Measurements from ENCODE around the gene TRERF1.
"Not testable (repeated sequence)": the region's sequence is repeated elsewhere in the genome, so short reads cannot be mapped to it uniquely, and the experiment has no call there.

The TRERF1 gene

GRCh38 chr6:42451333-42452170 lies at the start of gene TRERF1:
Gene TRERF1, minus strand, starts transcription at chr6:42451926. Its CDS starts 182,336 bp downstream, at chr6:42269590.
- in situ Hi-C loops (cut with HindIII; ENCODE audit: low pct_unique_long_range_greater_than_20kb, low sequenced_read_pairs), result no loop called here
- peak in 1 of 2 experiments; percentile 93 for DNase-seq (ENCODE audit: low read depth in 1 of 2, low spot score in 1 of 2)
- no peak for TF ChIP-seq JUND (IDR thresholded peaks at IDR 0.05; ENCODE audit: low read depth)

- in situ Hi-C loops (cut with HindIII; ENCODE audit: low pct_unique_long_range_greater_than_20kb, low sequenced_read_pairs), result no loop called here
- no peak for TF ChIP-seq JUND (IDR thresholded peaks at IDR 0.05; ENCODE audit: low read depth)
Observed at GRCh38 chr6:42498473-42499128, 46.9 kb upstream of the TRERF1 start.

GRCh38 chr6:42493914-42494539 lies 42.3 kb upstream of the TRERF1 start:
- in situ Hi-C loops (cut with HindIII; ENCODE audit: low pct_unique_long_range_greater_than_20kb, low sequenced_read_pairs), result no loop called here
- no peak for DNase-seq (ENCODE audit: low read depth in 1 of 2, low spot score in 1 of 2)
- TF ChIP-seq JUND (IDR thresholded peaks at IDR 0.05; ENCODE audit: low read depth), result no peak

More at GRCh38 chr6:42498473-42499128, 46.9 kb upstream of the TRERF1 start:
- DNase-seq (ENCODE audit: low read depth in 1 of 2, low spot score in 1 of 2), result no peak

- DNase-seq (ENCODE audit: low read depth in 1 of 2, low spot score in 1 of 2), result no peak
- in situ Hi-C loops (cut with HindIII; ENCODE audit: low pct_unique_long_range_greater_than_20kb, low sequenced_read_pairs), result no loop called here
- TF ChIP-seq JUND (IDR thresholded peaks at IDR 0.05; ENCODE audit: low read depth), result no peak
Observed at GRCh38 chr6:42488129-42488528, 36.4 kb upstream of the TRERF1 start.

GRCh38 chr6:42484261-42484660 lies 32.5 kb upstream of the TRERF1 start:
- TF ChIP-seq JUND (IDR thresholded peaks at IDR 0.05; ENCODE audit: low read depth), result no peak
- in situ Hi-C loops (cut with HindIII; ENCODE audit: low pct_unique_long_range_greater_than_20kb, low sequenced_read_pairs), result no loop called here

GRCh38 chr6:42482174-42482573 lies 30.4 kb upstream of the TRERF1 start:
- TF ChIP-seq JUND (IDR thresholded peaks at IDR 0.05; ENCODE audit: low read depth), result no peak
- no peak for DNase-seq (ENCODE audit: low read depth in 1 of 2, low spot score in 1 of 2)
- in situ Hi-C loops (cut with HindIII; ENCODE audit: low pct_unique_long_range_greater_than_20kb, low sequenced_read_pairs), result no loop called here

More at GRCh38 chr6:42484261-42484660, 32.5 kb upstream of the TRERF1 start:
- no peak for DNase-seq (ENCODE audit: low read depth in 1 of 2, low spot score in 1 of 2)

GRCh38 chr6:42471714-42472113 lies 20.0 kb upstream of the TRERF1 start:
- TF ChIP-seq JUND (IDR thresholded peaks at IDR 0.05; ENCODE audit: low read depth), result no peak
- DNase-seq (ENCODE audit: low read depth in 1 of 2, low spot score in 1 of 2), result no peak
- in situ Hi-C loops (cut with HindIII; ENCODE audit: low pct_unique_long_range_greater_than_20kb, low sequenced_read_pairs), result no loop called here

- no peak for DNase-seq (ENCODE audit: low read depth in 1 of 2, low spot score in 1 of 2)
- TF ChIP-seq JUND (IDR thresholded peaks at IDR 0.05; ENCODE audit: low read depth), result no peak
- in situ Hi-C loops (cut with HindIII; ENCODE audit: low pct_unique_long_range_greater_than_20kb, low sequenced_read_pairs), result no loop called here
Observed at GRCh38 chr6:42471142-42471541, 19.4 kb upstream of the TRERF1 start.

- no peak for TF ChIP-seq JUND (IDR thresholded peaks at IDR 0.05; ENCODE audit: low read depth)
- no peak for DNase-seq (ENCODE audit: low read depth in 1 of 2, low spot score in 1 of 2)
- in situ Hi-C loops (cut with HindIII; ENCODE audit: low pct_unique_long_range_greater_than_20kb, low sequenced_read_pairs), result no loop called here
Observed at GRCh38 chr6:42468273-42468672, 16.5 kb upstream of the TRERF1 start.

GRCh38 chr6:42467651-42468050 lies 15.9 kb upstream of the TRERF1 start:
- in situ Hi-C loops (cut with HindIII; ENCODE audit: low pct_unique_long_range_greater_than_20kb, low sequenced_read_pairs), result no loop called here
- no peak for TF ChIP-seq JUND (IDR thresholded peaks at IDR 0.05; ENCODE audit: low read depth)
- DNase-seq (ENCODE audit: low read depth in 1 of 2, low spot score in 1 of 2), result no peak

- DNase-seq (ENCODE audit: low read depth in 1 of 2, low spot score in 1 of 2); in situ Hi-C loops (cut with HindIII; ENCODE audit: low pct_unique_long_range_greater_than_20kb, low sequenced_read_pairs): not testable (repeated sequence)
Observed at GRCh38 chr6:42466470-42466869, 14.7 kb upstream of the TRERF1 start.

GRCh38 chr6:42462474-42462972 lies 10.8 kb upstream of the TRERF1 start:
- in situ Hi-C loops (cut with HindIII; ENCODE audit: low pct_unique_long_range_greater_than_20kb, low sequenced_read_pairs), result no loop called here
- no peak for TF ChIP-seq JUND (IDR thresholded peaks at IDR 0.05; ENCODE audit: low read depth)
- no peak for DNase-seq (ENCODE audit: low read depth in 1 of 2, low spot score in 1 of 2)

- no peak for DNase-seq (ENCODE audit: low read depth in 1 of 2, low spot score in 1 of 2)
- TF ChIP-seq JUND (IDR thresholded peaks at IDR 0.05; ENCODE audit: low read depth), result no peak
- in situ Hi-C loops (cut with HindIII; ENCODE audit: low pct_unique_long_range_greater_than_20kb, low sequenced_read_pairs), result no loop called here
Observed at GRCh38 chr6:42460883-42461282, 9.2 kb upstream of the TRERF1 start.

Data from T47D (cell line).